HG03175 (cell line): ENCODE results near the gene FNDC3B.

Source experiments
- ATAC-seq: cut with Tn5 transposase; IDR thresholded peaks from one replicate; pipeline ENCODE4 v1.9.1; 2021; ENCODE audit warnings: mild to moderate bottlenecking, moderate library complexity; ENCODE audit not compliant: unreplicated experiment

The FNDC3B gene

GRCh38 chr3:172071780-172072330, 32.5 kb downstream of the FNDC3B start:
- ATAC-seq: no peak

- no peak for ATAC-seq
These were observed 33.2 kb downstream of the FNDC3B start for GRCh38 chr3:172072543-172072942.

- no peak for ATAC-seq
These were observed 34.0 kb downstream of the FNDC3B start for GRCh38 chr3:172073262-172073915.

GRCh38 chr3:172074032-172074431, 34.7 kb downstream of the FNDC3B start:
- ATAC-seq: no peak

- ATAC-seq: no peak
These were observed 35.2 kb downstream of the FNDC3B start for GRCh38 chr3:172074586-172074985.

- no peak for ATAC-seq
These were observed 36.8 kb downstream of the FNDC3B start for GRCh38 chr3:172076212-172076611.

GRCh38 chr3:172077197-172077757, 37.9 kb downstream of the FNDC3B start:
- ATAC-seq: no peak

- ATAC-seq: no peak
These were observed 38.9 kb downstream of the FNDC3B start for GRCh38 chr3:172078244-172078643.

GRCh38 chr3:172078721-172079120, 39.3 kb downstream of the FNDC3B start:
- no peak for ATAC-seq

GRCh38 chr3:172079326-172079976, 40.1 kb downstream of the FNDC3B start:
- no peak for ATAC-seq

- ATAC-seq: no peak
These were observed 41.1 kb downstream of the FNDC3B start for GRCh38 chr3:172080503-172080902.

- ATAC-seq: no peak
These were observed 42.9 kb downstream of the FNDC3B start for GRCh38 chr3:172082269-172082668.

GRCh38 chr3:172082820-172083513, 43.6 kb downstream of the FNDC3B start:
- no peak for ATAC-seq

- no peak for ATAC-seq
These were observed 44.6 kb downstream of the FNDC3B start for GRCh38 chr3:172083995-172084409.

- ATAC-seq: no peak
These were observed 45.6 kb downstream of the FNDC3B start for GRCh38 chr3:172084871-172085556.

- ATAC-seq: no peak
These were observed 46.1 kb downstream of the FNDC3B start for GRCh38 chr3:172085557-172085895.

GRCh38 chr3:172086071-172086470, 46.7 kb downstream of the FNDC3B start:
- ATAC-seq: no peak

- no peak for ATAC-seq
These were observed 47.8 kb downstream of the FNDC3B start for GRCh38 chr3:172087198-172087597.

GRCh38 chr3:172087602-172088580, 48.5 kb downstream of the FNDC3B start:
- peak; percentile 88 for ATAC-seq

GRCh38 chr3:172089250-172089649, 49.9 kb downstream of the FNDC3B start:
- no peak for ATAC-seq
